Measurements from ENCODE around the gene GDF10.

Gene GDF10

DNA sequence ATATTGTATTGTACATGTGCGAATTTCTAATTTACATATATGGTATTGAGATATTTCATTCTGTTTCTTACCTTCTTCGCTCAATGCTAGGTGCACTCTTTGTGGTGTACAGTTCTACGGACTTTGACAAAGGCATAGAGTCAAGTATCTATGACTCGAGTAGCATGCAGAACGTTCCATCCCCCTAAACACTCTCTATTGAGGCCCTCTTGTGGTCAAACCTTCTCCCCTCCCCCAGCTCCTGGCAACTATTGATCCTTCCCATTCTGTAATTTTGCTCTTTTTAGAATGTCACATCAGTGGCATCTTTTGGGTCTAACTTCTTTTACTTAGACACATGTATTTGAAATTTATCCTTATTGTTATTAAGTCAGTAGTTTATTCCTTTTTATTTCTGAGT is 30.7 kb upstream of the GDF10 start:
- no peak for DNase-seq

DNA sequence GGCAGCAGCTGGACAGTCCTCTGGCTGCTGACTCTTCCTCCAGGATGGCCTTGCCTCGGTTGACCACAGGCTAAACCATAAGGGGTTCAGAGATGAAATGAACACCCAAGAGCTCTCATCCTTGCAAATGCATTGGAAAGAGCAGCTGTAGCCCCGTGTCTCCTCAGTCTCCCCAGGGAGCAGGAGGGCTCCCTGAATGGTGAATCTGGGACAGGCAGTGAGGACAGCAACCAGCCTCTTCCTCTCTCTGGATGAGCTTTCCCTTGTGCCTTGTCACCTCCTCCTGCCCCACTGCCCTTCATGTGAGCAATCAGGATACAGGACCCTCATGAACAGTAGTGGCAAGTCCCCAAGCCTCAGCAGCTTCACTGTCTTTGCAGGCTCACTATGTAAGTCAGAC is 23.9 kb upstream of the GDF10 start:
- no peak for DNase-seq

DNA sequence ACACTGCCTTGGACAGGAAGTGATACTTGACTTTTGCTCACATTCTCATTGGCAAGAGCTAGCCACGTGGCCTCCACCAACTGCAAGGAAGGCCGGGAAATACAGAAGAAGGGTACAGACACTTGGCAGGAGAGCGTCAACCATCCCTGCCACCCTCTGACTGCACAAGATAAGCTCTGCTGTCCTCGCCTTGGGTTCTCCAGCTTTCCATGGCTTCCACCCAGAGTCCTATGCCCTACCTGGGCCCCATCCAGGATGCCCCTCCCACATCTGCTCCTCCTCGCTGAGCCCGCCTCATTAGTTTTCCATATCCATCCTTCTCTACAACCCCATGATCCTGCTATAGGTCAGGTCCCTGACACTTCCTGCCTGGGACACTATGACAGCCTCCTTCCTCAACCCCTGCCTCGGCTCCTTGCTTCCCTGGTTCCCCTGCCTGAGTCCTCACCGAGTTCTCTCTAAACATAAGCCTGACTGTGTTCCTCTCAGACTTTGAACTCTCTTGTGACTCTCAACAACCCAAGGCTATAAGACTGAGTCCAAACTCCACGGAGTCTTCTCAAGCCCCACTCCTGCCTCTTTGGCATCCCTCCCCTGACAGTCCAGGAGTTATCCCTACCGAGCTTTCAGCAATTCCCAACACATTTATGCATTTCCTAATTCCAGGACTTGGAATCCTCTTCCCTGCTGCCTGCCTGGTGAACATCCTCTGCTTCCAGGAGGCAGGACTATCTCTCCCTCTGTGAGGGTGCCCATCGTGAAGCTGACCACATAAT is 23.2 kb upstream of the GDF10 start:
- no peak for DNase-seq

DNA sequence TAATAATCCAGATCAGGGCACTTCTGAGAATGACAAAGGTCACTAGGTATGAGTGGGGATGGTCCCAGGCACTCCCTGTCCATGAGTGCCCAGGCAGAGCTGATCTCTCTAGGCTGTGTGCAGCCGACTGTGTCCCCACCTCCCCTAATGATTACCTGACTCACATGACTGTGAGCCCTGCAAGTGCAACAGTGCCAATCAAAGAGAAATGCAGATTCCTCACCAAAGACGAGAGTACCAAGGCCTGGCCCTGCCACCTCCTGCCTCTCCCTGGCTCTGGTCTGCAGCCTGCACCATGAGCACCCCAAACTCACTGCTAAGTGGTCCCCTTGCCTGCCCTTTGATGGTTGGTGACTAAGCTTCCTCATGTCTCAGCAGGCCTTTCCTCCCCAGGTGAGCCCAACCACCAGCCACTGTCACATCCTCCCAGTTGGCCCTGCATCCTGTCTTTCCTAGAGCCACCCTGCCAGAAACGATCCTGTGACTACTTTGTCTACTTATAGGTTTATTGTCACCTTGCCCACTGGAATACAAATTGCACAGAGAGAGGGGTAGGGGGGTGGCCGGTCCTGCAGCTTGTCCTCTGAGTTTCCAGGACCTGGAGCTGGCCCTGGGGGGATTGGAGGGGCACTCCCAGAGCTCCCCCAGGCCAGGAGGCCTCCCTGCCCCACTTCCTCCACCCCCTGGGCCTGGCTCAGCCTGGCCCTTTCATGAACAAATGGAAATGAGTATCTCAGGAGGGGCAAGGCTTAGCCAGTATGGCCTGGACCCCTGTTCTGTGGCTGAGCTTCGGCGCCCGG is 22.4 kb upstream of the GDF10 start:
- no peak for DNase-seq

DNA sequence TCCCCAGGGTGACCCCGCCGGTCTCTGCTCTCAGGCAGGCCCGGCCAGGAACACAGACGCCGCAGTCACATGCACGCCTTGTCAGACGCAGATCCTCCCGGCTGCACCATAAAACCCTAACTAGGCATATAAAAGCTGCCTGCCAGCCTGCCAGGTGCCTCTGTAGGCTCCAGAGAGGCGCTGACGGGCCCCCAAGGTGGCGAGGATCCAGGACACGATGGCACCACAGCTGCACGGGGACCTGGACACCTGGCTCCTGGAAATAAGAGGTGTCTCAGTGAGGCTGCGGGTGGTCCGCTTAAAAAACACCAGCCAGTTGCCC is 21.9 kb upstream of the GDF10 start:
- no peak for DNase-seq

DNA sequence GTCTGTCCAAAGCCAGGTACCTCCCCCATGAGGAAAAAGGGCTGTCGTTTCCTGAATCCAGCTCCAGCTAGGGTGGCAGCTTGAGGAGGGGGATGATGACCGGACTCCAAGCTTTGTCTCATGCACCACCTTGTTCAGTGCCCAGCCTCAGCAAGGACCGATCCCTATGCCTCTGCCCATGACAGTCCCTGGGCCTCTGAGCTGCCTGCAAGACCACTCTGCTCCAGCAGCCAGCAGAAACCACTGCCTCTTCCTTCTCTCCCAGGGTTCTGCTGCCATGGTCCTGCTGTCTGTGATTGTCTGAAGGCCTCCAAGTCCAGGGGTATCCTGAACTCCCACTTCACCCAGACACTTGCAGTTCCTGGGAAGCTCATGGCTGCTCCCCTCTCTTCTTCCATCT is 21.3 kb upstream of the GDF10 start:
- no peak for DNase-seq

DNA sequence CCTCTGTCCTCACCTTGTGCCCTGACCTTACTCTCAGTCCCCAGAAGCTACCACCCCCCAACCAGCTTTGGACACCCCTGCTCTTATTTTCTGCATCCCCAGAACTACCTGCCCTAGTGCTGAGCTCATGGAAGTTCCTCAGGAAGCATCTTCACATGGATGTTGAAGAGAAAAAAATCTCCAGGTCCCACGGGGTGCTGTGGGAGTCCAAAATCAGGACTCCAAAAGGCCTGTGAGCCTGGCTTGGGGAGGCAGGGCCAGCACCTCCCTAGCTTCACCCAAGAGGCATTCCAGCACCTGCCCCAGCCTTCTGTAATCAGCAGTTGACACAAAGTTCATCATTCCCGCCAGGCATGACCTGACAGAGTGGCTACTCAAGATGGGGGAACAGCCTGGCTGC is 20.7 kb upstream of the GDF10 start:
- DNase-seq, result no peak

DNA sequence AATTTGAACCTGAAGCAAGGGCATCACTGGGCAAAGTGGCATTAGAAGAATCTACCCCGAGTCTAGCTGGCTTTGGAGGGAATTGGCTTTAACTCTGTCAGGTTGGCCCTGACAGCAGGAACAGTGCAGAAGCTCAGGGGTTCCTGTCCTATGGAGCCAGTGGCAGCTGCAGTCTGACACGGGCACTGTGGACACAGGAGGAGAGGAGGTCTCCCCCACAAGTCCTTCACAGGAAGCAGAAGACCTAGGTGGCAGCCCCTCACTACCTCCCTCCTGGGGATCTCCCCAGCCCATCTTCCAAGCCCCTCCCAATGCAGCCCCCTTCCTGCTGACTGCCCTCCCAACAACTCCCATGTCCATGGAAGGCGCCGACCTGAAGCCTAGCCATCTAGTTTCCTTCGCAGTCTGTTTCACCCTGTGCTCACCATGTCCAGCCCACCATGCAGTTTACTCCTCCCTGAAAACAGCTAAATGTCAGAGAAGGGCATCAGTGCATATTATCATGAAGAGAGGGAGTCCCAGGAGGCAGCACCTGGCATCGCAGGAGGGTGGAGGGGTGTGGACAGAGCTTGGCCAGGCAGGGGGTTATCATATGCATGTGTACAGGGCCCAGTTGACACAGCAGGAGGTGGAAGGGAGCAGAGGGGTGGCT is 17.9 kb upstream of the GDF10 start:
- DNase-seq, result no peak

DNA sequence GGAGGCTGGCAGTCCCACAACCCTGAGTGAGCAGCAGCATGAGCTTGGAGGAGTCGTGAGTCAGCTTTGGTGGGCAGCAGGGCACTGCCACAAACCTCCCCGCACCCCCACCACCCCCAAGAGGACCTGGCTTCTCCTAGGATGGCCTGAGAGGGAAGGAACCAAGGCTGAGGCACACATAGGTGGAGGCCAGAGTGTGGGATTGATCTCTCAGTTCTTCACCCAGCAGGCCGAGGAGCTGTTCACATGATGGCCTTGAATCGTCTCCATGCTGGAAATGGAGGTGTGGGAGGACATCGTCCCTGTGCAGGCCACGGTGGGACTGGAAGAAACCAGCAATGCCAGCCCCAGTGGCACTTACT is 17.4 kb upstream of the GDF10 start:
- no peak for DNase-seq

DNA sequence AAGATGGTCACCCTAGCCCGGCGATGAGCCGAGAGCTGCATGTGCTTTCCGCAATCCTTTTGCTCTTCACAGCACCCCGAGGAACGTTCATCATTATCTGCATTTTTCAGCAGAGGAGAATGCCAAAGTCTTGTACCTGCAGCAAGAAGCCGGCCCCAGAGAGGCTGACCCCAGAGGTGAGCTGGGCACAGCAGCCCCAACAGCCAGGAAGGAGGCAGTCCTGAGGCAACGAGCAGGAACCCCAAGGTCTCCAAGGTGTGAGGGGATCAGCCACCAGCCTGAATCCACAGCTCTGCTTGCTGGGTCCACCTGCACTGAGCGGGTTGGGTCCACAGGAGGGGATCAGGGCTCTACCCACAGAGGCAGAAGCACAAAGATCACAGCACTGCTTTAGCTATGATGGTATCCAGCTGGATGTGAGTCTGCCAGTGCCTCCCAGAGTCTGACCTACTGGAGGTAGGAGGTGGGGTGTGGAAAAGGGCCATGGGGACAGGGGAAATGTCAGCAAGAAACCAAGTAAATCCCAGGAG is 16.8 kb upstream of the GDF10 start:
- DNase-seq, result no peak

DNA sequence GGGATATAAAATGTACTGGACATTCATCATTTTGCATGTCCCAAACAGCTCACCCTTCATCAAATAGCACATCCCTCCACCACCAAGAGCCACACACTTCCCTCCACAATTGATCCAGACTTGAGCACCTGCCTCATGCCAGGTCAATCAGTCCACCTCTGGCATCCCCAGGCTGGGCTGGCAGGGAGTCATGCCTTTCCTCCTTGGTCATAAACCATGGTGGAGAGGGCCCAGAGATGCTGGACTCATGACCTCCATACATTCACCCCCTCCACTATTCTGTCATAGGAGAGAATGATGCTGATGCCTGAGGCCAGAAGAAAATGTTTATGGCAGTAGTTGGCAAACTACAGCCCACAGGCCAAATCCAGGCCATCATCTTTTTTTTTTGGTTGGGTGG is 16.1 kb upstream of the GDF10 start:
- DNase-seq, result no peak

DNA sequence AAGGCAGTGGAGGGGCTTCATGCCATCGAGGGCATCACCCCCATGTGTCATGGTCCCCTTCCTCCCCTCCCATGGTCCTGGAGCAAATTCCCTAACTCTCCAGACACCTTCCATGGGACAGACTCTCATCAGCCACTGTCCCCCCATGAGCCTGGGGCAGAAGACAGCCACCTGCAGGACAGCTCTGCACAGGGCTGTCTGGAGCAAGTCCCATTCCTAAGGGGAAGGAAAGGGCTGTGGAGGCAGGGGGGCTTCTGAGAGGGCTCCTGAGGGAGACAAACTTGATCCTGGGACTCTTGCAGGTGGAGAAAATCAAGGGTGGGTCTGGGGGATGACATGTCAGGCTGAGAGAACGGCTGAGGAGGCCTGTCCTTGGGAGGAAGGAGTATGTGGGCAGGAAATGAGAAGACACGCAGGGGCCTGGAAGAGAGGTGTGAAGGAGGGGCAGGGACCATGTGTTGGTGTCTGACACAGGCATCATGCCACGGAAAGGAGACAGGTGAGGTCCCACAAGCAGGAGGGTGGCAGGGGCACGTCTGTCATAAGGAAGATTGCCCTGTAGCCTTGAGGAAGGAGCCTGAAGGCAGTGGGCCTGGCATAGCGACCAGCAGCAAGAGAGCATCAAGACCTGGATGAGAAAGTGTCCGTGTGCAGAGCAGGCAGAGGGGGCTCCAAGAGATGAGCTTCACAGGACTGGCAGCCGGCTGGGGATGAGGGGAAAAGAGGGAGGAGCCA is 14.4 kb upstream of the GDF10 start:
- no peak for DNase-seq

DNA sequence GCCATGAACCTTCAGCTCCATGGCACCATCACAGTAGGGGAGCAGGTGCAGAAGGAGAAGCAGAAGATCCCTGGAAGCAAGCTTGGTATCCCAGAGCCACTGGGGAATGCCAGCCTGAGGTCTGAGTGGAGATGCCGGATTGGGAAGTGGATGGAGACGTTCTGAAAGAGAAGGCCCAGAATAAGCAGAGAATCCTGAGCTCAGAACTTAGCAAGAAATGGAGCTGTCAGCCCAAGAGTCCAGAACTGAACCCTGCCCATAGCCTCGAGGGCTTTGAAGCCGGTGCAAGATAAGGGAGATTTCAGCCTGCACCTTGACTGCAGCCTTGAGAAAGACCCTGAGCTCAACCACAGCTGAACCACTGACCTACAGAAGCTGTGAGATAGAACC is 13.9 kb upstream of the GDF10 start:
- no peak for DNase-seq

DNA sequence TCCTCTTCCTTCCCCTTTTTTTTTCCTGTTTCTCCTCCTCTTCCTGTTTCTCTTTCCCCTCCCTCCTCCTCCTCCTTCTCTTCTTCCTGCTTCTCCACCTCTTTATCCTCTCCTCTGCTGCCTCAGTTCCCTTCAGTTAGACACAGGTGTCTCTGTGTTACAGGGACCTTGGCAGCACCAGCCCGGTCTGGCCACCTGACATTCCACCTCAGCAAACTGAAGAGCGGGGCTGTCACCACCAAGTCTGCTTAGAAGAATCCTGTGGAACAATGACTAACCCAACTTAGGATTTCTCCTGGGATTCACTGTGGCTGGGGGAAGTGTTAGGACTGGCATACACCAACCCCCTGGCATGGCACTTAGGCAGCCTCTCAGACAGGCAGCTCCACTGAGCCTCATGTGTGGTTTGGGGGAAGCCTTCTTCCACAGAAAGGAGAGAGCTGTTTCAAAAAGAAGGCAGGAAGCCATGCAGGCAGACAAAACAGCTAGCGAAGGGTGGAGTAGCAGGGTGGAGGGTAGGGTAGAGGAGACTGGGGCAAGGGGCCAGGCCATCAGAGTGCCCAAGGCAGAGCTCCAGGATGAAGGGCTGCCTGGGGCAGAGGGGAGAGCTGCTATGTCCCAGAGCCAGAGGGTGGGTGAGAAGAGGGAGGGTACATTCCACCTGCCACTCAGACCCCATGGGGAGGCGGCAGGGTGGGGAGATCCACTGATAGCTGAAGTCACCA is 13.2 kb upstream of the GDF10 start:
- no peak for DNase-seq

DNA sequence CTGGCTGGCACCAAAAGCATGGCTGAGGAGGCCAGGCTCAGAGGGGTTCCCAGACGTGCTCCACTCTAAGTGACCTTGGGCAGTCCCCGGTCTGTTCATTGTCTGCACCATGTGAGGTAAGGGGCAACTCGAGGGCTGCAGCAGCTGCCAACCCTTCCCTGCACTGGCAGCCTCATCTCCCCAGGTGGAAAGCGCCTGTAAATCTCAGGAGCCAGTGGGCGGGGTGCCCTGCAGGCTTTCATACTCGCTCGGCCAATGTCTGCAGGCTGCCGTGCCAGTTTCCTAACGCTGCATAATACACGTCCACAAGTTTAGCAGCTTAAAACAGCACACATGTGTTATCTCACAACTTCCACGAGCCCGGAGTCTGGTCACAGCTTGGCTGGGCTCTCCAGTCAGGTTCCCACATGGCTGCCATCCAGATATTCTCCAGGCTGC is 12.6 kb upstream of the GDF10 start:
- DNase-seq, result no peak

DNA sequence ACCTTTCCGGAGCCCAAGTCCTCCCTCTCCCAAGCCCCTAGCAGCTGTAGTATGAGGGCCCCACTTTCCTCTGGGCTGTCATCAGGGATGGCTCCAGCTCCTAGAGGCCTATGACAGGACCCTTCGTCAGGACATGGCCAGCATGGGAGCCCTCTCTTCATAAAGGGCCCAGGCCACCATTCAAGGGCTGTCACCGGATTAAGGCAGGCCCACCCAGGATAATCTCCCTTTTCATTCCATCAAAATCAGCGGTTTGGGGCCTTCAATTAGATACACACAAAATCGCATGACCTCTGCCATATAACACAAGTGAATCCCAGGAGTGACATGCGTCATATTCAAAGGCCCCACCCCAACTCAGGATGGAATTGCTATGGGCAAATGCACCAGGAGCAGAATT is 12.2 kb upstream of the GDF10 start:
- no peak for DNase-seq

DNA sequence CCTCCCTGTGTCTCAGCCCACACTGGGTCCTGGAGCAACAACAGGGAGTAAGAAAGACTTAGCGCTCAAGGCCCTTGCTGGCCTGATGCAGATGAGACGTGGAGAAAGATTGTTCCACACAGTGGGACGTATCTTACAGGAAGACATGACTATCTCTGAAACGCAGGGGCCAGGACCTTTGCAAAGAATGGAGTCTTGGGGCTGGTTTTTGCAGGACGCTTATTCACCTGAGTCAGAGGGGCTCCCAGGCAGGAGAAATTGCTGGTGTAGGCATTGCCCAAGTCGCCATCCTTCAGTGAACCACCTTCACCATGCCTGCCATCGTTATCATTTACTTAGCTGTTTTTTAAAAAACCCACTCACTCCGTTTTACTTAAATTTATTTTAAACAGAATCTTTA is 11.8 kb upstream of the GDF10 start:
- DNase-seq, result no peak

DNA sequence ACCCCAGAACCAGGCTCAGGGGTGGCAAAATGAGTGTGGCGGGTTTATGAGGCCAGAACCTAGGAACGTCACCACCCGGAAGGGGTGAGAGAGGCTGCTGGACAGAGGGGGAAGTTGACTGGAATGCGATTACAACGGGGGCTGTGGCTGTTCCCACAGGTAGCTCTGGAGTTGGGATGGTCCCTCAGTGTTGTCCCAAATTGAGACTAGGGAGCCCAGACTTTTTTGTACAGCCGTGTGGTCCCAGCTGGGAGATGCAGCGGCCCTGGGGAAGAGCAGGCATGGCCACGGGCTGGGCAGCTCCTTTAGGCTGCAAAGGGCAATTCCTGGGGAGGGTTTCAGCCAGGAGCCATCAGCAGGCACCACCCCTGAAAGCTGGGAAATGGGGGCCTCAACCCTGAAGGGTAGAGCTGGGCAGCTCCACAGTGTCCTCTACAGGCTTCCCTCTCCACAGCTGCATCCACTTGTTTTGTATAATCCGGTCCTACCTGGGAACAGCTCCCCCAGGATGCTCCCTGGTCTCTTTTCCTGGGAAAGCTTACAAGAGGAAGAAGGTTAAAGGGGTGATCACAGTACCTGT is 11.0 kb upstream of the GDF10 start:
- no peak for DNase-seq

DNA sequence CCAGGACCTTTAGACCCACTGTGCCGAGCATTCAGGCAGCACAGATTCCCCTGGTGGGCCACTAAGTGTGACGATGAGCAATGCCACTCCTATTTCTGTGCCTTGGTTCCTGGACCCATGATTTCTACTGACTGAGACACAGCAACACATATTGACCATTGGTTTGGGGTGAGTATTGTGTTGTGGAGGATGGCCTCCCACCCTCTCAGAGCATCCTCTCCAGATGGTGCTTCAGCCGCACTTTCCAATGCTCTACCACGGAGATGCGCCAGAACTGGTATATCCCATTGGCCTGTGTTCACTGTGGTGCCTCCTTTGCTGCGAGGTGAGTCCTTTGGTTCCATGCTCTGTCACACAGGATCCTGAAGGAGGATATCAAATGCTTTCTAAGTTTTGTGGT is 10.1 kb upstream of the GDF10 start:
- no peak for DNase-seq

DNA sequence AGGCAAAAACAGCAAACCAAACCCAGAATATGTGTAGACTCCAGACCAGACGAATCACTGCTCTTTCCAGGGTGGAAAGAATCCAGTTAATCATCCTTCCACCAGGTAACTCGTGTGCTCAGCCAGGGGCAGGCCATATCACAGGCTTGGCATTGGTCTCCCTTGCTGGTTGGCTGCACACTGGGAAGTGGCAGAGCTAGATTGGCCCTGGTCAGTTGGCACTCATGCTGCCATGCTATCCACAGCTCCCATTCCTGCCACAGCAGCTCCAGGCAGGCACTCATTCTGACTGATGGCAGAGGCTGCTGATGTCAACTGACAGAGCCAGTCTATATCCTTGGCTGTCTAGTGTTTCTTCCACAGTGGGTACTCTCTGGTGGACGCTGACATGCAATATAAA is 9.7 kb upstream of the GDF10 start:
- DNase-seq, result no peak

DNA sequence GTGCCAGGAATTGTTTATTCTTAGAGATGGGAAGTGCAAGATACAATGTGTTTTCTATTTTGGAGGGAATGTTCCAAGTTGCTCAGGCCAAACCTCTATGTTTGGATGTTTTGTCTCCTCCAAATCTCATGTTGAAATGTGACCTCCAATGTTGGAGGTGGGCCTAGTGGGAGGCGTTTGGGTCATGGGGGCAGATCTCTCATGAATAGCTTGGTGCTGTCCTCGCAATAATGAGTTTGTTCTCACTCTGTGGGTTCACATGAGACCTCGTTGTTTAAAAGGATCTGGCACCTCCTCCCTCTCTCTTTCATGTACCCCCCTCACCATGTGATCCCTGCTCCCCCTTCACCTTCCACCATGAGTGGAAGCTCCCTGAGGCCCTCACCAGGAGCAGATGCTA is 8.3 kb upstream of the GDF10 start:
- DNase-seq, result no peak

Measured in amygdala (tissue), 56 donors.